GM10248 (cell line): ENCODE data around the gene HIC1.

Source experiments
- CTCF ChIA-PET: fragments of 300-600 bp; sonication (Branson Sonifier 250); formaldehyde crosslinking; extraction: SDS; loops from one replicate; lab custom pipeline; 2021; ENCODE audit warnings: antibody characterized with exemption; lab: Yijun Ruan, JAX
- POLR2A ChIA-PET: fragments of 350-650 bp; sonication (Branson Sonifier 250); formaldehyde crosslinking; extraction: SDS; loops from one replicate; lab custom pipeline; 2020; ENCODE audit warnings: antibody characterized with exemption; lab: Yijun Ruan, JAX
- DNase-seq: peaks from one replicate; pipeline ENCODE4 v3.0.0; 2012; ENCODE audit errors: extremely low spot score
- CTCF ChIP-seq: IDR thresholded peaks from 2 replicates; pipeline ENCODE4 v1.5.1; 2012; ENCODE audit warnings: mild to moderate bottlenecking, low read depth; ENCODE audit errors: extremely low read depth, missing control alignments, control extremely low read depth

The HIC1 gene

DNA sequence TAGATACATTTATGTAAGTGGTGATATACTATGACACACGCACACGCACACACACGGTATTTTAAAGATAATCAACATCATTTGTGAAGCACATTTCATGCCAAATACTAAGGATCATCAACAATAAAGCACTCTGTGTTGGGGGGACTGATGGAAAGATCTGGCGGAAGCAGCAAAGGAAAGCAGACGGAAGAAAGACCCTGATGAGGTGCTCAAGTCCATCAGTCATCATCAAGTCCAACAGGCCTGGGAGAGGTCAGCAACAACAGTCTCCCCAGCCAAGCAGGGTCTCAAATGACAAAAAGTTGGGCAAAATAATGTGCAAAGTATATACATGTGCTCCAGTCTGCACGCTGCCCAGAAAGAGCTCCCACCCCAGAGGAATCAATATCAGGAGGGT is 55.5 kb downstream of the HIC1 start:
- no peak for TF ChIP-seq CTCF
- CTCF ChIA-PET: interaction anchor here (1.0 to 4.7 kb wide), 9 partner anchors 11 to 172 kb away, joined by 3 to 20 read pairs (median 4); partner anchors contain the start of gene HIC1
- DNase-seq: no peak
- POLR2A ChIA-PET: no interaction called here

GRCh38 chr17:2111691-2112090 is 56.8 kb downstream of the HIC1 start:
- TF ChIP-seq CTCF: no peak
- ChIA-PET CTCF (interaction anchor here (0.9 to 4.7 kb wide), 6 partner anchors 10 to 171 kb away, joined by 3 to 20 read pairs (median 4); no protein-coding TSS in a partner anchor), POLR2A (no interaction called here)
- DNase-seq: no peak
